Vagina (tissue), 2 donors: ENCODE measurements around the gene IL32.

Experiments
- POLR2A ChIP-seq, 2 donors: fragments of 450-650 bp; IDR thresholded peaks; one replicate each; pipeline ENCODE4 v1.6.1; 2017; ENCODE audit warnings: antibody characterized with exemption in 2 of 2, mild to moderate bottlenecking in 2 of 2, moderate library complexity in 2 of 2
- TF ChIP-seq, protein P1 (sequence below), 3 experiments: fragments of 450-650 bp in 2 of 3; fragments of 200-600 bp in 1 of 3; sonication (generic) in 1 of 3; IDR thresholded peaks; one replicate each; pipeline ENCODE4 v1.5.1; 2017 to 2019; ENCODE audit warnings: antibody characterized with exemption in 3 of 3, mild to moderate bottlenecking in 2 of 3, moderate library complexity in 2 of 3

GRCh38 chr16:3059041-3059722 lies 6.3 kb upstream of the IL32 start:
- TF ChIP-seq, protein P1, sequence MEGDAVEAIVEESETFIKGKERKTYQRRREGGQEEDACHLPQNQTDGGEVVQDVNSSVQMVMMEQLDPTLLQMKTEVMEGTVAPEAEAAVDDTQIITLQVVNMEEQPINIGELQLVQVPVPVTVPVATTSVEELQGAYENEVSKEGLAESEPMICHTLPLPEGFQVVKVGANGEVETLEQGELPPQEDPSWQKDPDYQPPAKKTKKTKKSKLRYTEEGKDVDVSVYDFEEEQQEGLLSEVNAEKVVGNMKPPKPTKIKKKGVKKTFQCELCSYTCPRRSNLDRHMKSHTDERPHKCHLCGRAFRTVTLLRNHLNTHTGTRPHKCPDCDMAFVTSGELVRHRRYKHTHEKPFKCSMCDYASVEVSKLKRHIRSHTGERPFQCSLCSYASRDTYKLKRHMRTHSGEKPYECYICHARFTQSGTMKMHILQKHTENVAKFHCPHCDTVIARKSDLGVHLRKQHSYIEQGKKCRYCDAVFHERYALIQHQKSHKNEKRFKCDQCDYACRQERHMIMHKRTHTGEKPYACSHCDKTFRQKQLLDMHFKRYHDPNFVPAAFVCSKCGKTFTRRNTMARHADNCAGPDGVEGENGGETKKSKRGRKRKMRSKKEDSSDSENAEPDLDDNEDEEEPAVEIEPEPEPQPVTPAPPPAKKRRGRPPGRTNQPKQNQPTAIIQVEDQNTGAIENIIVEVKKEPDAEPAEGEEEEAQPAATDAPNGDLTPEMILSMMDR (IDR thresholded peaks at IDR 0.05) = peak; percentile 92 to 96 (median 95)
- no peak for TF ChIP-seq POLR2A (IDR thresholded peaks at IDR 0.05)
